ENCODE measurements around the gene PRKCB. TPM values are rescaled to one million over a fixed set of nuclear protein-coding genes. Genes with fewer than 3 reads are reported as not detected.

The PRKCB gene
- total and polyA plus RNA-seq, 4 experiments from 2014 or later: 46.5 to 106 (median 98.2) TPM

- peaks cover 0 to 4% of the 10 kb centered on the region in 2 donors for H3K9me3 ChIP-seq (ENCODE audit: control insufficient read depth in 1 of 2, low read length in 2 of 2)
- no peaks in the 10 kb centered on the region for H3K4me1 ChIP-seq (ENCODE audit: insufficient read depth, low read length)
- Mint-ChIP-seq H3K9me3 (peaks cover 0 to 32% (median 22%) of the 10 kb centered on the region in 8 donors), H3K36me3 (peaks cover 61 to 87% of the 10 kb centered on the region in 2 donors), H3K4me3 (no peak overlapping the region), H3K4me1 (peaks cover 5 to 24% (median 11%) of the 10 kb centered on the region in 4 donors), H3K27ac (peak overlapping the region in 1 of 7 donors; percentile 29), H3K27me3 (no peaks in the 10 kb centered on the region)
- CTCF ChIA-PET (ENCODE audit: partially characterized antibody): interaction anchor here (0.7 to 1.3 kb wide), 3 partner anchors 15 to 428 kb away, joined by 3 read pairs; no protein-coding TSS in a partner anchor
- no peak overlapping the region for H3K4me3 ChIP-seq (ENCODE audit: low read length in 2 of 2)
- POLR2A ChIA-PET (ENCODE audit: partially characterized antibody): interaction anchor here (1.0 kb wide), 1 partner anchor 42 kb away, joined by 3 read pairs; no protein-coding TSS in a partner anchor
- no peak overlapping the region for H3K27ac ChIP-seq (ENCODE audit: low read depth, low read length)
- no peaks in the 10 kb centered on the region for H3K27me3 ChIP-seq (ENCODE audit: insufficient read depth, low read length)
- intact Hi-C loops (cut with micrococcal nuclease): no loop called here
- H3K36me3 ChIP-seq (ENCODE audit: insufficient read depth, low read length): peaks cover 16% of the 10 kb centered on the region
- DNase-seq: no peak
These were observed 253.0 kb downstream of the PRKCB start for GRCh38 chr16:24088767-24089166.

- H3K4me1 ChIP-seq (ENCODE audit: insufficient read depth, low read length): no peaks in the 10 kb centered on the region
- POLR2A ChIA-PET (ENCODE audit: partially characterized antibody): no interaction called here
- CTCF ChIA-PET (ENCODE audit: partially characterized antibody): no interaction called here
- Mint-ChIP-seq H3K4me3 (no peak overlapping the region), H3K4me1 (peaks cover 5 to 21% (median 11%) of the 10 kb centered on the region in 4 donors), H3K9me3 (peaks cover 0 to 32% (median 22%) of the 10 kb centered on the region in 8 donors), H3K36me3 (peaks cover 73 to 88% of the 10 kb centered on the region in 2 donors), H3K27ac (no peak overlapping the region), H3K27me3 (no peaks in the 10 kb centered on the region)
- H3K27ac ChIP-seq (ENCODE audit: low read depth, low read length): no peak overlapping the region
- intact Hi-C loops (cut with micrococcal nuclease): no loop called here
- no peak overlapping the region for H3K4me3 ChIP-seq (ENCODE audit: low read length in 2 of 2)
- no peaks in the 10 kb centered on the region for H3K27me3 ChIP-seq (ENCODE audit: insufficient read depth, low read length)
- DNase-seq: no peak
- H3K36me3 ChIP-seq (ENCODE audit: insufficient read depth, low read length): peaks cover 28% of the 10 kb centered on the region
- peaks cover 0 to 4% of the 10 kb centered on the region in 2 donors for H3K9me3 ChIP-seq (ENCODE audit: control insufficient read depth in 1 of 2, low read length in 2 of 2)
These were observed 255.3 kb downstream of the PRKCB start for GRCh38 chr16:24091125-24091524.

- Mint-ChIP-seq H3K4me1 (peaks cover 5 to 21% (median 16%) of the 10 kb centered on the region in 4 donors), H3K27me3 (no peaks in the 10 kb centered on the region), H3K4me3 (no peak overlapping the region), H3K36me3 (peaks cover 80 to 88% of the 10 kb centered on the region in 2 donors), H3K9me3 (peaks cover 0 to 32% (median 22%) of the 10 kb centered on the region in 8 donors), H3K27ac (peak overlapping the region in 3 of 7 donors; percentile 25 to 58 (median 36))
- CTCF ChIA-PET (ENCODE audit: partially characterized antibody): no interaction called here
- Histone ChIP-seq H3K36me3 (ENCODE audit: insufficient read depth, low read length) (peaks cover 28% of the 10 kb centered on the region), H3K4me3 (ENCODE audit: low read length in 2 of 2) (no peak overlapping the region), H3K27me3 (ENCODE audit: insufficient read depth, low read length) (no peaks in the 10 kb centered on the region), H3K9me3 (ENCODE audit: control insufficient read depth in 1 of 2, low read length in 2 of 2) (peaks cover 0 to 4% of the 10 kb centered on the region in 2 donors), H3K4me1 (ENCODE audit: insufficient read depth, low read length) (no peaks in the 10 kb centered on the region), H3K27ac (ENCODE audit: low read depth, low read length) (no peak overlapping the region)
- intact Hi-C loops (cut with micrococcal nuclease): no loop called here
- POLR2A ChIA-PET (ENCODE audit: partially characterized antibody): no interaction called here
- no peak for DNase-seq
These were observed 257.3 kb downstream of the PRKCB start for GRCh38 chr16:24093049-24093448.

GRCh38 chr16:24094660-24095059 is 258.9 kb downstream of the PRKCB start:
- Mint-ChIP-seq H3K9me3 (peaks cover 0 to 24% (median 15%) of the 10 kb centered on the region in 8 donors), H3K4me3 (no peak overlapping the region), H3K4me1 (peaks cover 5 to 18% (median 16%) of the 10 kb centered on the region in 4 donors), H3K27ac (peak overlapping the region in 2 of 7 donors; percentile 14 to 71), H3K27me3 (no peaks in the 10 kb centered on the region), H3K36me3 (peaks cover 80 to 85% of the 10 kb centered on the region in 2 donors)
- ChIA-PET POLR2A (ENCODE audit: partially characterized antibody) (no interaction called here), CTCF (ENCODE audit: partially characterized antibody) (no interaction called here)
- DNase-seq: no peak
- H3K36me3 ChIP-seq (ENCODE audit: insufficient read depth, low read length): peaks cover 22% of the 10 kb centered on the region
- no peaks in the 10 kb centered on the region for H3K27me3 ChIP-seq (ENCODE audit: insufficient read depth, low read length)
- no peaks in the 10 kb centered on the region for H3K4me1 ChIP-seq (ENCODE audit: insufficient read depth, low read length)
- no peak overlapping the region for H3K4me3 ChIP-seq (ENCODE audit: low read length in 2 of 2)
- intact Hi-C loops (cut with micrococcal nuclease): no loop called here
- H3K27ac ChIP-seq (ENCODE audit: low read depth, low read length): no peak overlapping the region
- H3K9me3 ChIP-seq (ENCODE audit: control insufficient read depth in 1 of 2, low read length in 2 of 2): peaks cover 0 to 4% of the 10 kb centered on the region in 2 donors

- Mint-ChIP-seq H3K36me3 (peaks cover 66 to 69% of the 10 kb centered on the region in 2 donors), H3K4me1 (peaks cover 0 to 13% (median 4%) of the 10 kb centered on the region in 4 donors), H3K27ac (no peak overlapping the region), H3K4me3 (no peak overlapping the region), H3K27me3 (no peaks in the 10 kb centered on the region), H3K9me3 (no peaks in the 10 kb centered on the region)
- H3K27me3 ChIP-seq (ENCODE audit: insufficient read depth, low read length): no peaks in the 10 kb centered on the region
- no peak overlapping the region for H3K4me3 ChIP-seq (ENCODE audit: low read length in 2 of 2)
- POLR2A ChIA-PET (ENCODE audit: partially characterized antibody): no interaction called here
- H3K27ac ChIP-seq (ENCODE audit: low read depth, low read length): no peak overlapping the region
- H3K4me1 ChIP-seq (ENCODE audit: insufficient read depth, low read length): no peaks in the 10 kb centered on the region
- peaks cover 11% of the 10 kb centered on the region for H3K36me3 ChIP-seq (ENCODE audit: insufficient read depth, low read length)
- intact Hi-C loops (cut with micrococcal nuclease): no loop called here
- DNase-seq: no peak
- CTCF ChIA-PET (ENCODE audit: partially characterized antibody): no interaction called here
- no peaks in the 10 kb centered on the region for H3K9me3 ChIP-seq (ENCODE audit: control insufficient read depth in 1 of 2, low read length in 2 of 2)
These were observed 263.1 kb downstream of the PRKCB start for GRCh38 chr16:24098896-24099295.

- Mint-ChIP-seq H3K4me3 (no peak overlapping the region), H3K4me1 (peaks cover 0 to 13% (median 4%) of the 10 kb centered on the region in 4 donors)
- no peaks in the 10 kb centered on the region for H3K9me3 ChIP-seq (ENCODE audit: control insufficient read depth in 1 of 2, low read length in 2 of 2)
These were observed 265.6 kb downstream of the PRKCB start for GRCh38 chr16:24101431-24101830.

GRCh38 chr16:24102209-24102660 is 266.5 kb downstream of the PRKCB start:
- no peaks in the 10 kb centered on the region for H3K36me3 ChIP-seq (ENCODE audit: insufficient read depth, low read length)
- peak overlapping the region in 2 of 7 donors; percentile 14 to 16 for H3K27ac Mint-ChIP-seq
- intact Hi-C loops (cut with micrococcal nuclease): no loop called here

More at GRCh38 chr16:24101431-24101830, 265.6 kb downstream of the PRKCB start:
- H3K36me3 Mint-ChIP-seq: peaks cover 56 to 63% of the 10 kb centered on the region in 2 donors
- H3K27me3 Mint-ChIP-seq: no peaks in the 10 kb centered on the region
- H3K27ac Mint-ChIP-seq: no peak overlapping the region
- Histone ChIP-seq H3K36me3 (ENCODE audit: insufficient read depth, low read length) (no peaks in the 10 kb centered on the region), H3K27ac (ENCODE audit: low read depth, low read length) (no peak overlapping the region), H3K27me3 (ENCODE audit: insufficient read depth, low read length) (no peaks in the 10 kb centered on the region), H3K4me3 (ENCODE audit: low read length in 2 of 2) (no peak overlapping the region), H3K4me1 (ENCODE audit: insufficient read depth, low read length) (no peaks in the 10 kb centered on the region)
- peaks cover 0 to 3% (median under 1%) of the 10 kb centered on the region in 8 donors for H3K9me3 Mint-ChIP-seq
- ChIA-PET CTCF (ENCODE audit: partially characterized antibody) (interaction anchor here (1.3 kb wide), 1 partner anchor 151 kb away, joined by 4 read pairs; no protein-coding TSS in a partner anchor), POLR2A (ENCODE audit: partially characterized antibody) (interaction anchor here (1.0 kb wide), 1 partner anchor 275 kb away, joined by 3 read pairs; no protein-coding TSS in a partner anchor)
- intact Hi-C loops (cut with micrococcal nuclease): no loop called here
- no peak for DNase-seq

More at GRCh38 chr16:24102209-24102660, 266.5 kb downstream of the PRKCB start:
- H3K9me3 Mint-ChIP-seq: peaks cover 0 to 3% (median under 1%) of the 10 kb centered on the region in 8 donors
- Histone ChIP-seq H3K27me3 (ENCODE audit: insufficient read depth, low read length) (no peaks in the 10 kb centered on the region), H3K4me3 (ENCODE audit: low read length in 2 of 2) (no peak overlapping the region), H3K27ac (ENCODE audit: low read depth, low read length) (no peak overlapping the region), H3K4me1 (ENCODE audit: insufficient read depth, low read length) (no peaks in the 10 kb centered on the region), H3K9me3 (ENCODE audit: control insufficient read depth in 1 of 2, low read length in 2 of 2) (no peaks in the 10 kb centered on the region)
- ChIA-PET CTCF (ENCODE audit: partially characterized antibody) (interaction anchor here (1.3 kb wide), 1 partner anchor 151 kb away, joined by 4 read pairs; no protein-coding TSS in a partner anchor), POLR2A (ENCODE audit: partially characterized antibody) (interaction anchor here (1.0 kb wide), 1 partner anchor 276 kb away, joined by 3 read pairs; no protein-coding TSS in a partner anchor)
- H3K4me3 Mint-ChIP-seq: no peak overlapping the region
- peaks cover 53 to 61% of the 10 kb centered on the region in 2 donors for H3K36me3 Mint-ChIP-seq
- no peak for DNase-seq
- H3K27me3 Mint-ChIP-seq: no peaks in the 10 kb centered on the region
- H3K4me1 Mint-ChIP-seq: peaks cover 0 to 12% (median 5%) of the 10 kb centered on the region in 4 donors

All from CD4-positive, alpha-beta memory T cell (primary cell).